Heart left ventricle (tissue), 16 donors: ENCODE data around the gene TMC3. TPM values are rescaled to one million over a fixed set of nuclear protein-coding genes. Genes with fewer than 3 reads are reported as not detected.
A peak's percentile ranks its signal among the peaks of the same experiment; 100 is the strongest.

Experiments used
- ATAC-seq, 4 donors: fragments of 200-7000 bp; cut with Tn5 transposase; one replicate each; pipeline ENCODE4 v1.9.1; 2020 to 2022; ENCODE audit warnings: moderate library complexity in 4 of 4, mild to moderate bottlenecking in 3 of 4, moderate number of reproducible peaks in 1 of 4
- DNase-seq, 5 donors: peaks; one replicate each; pipeline ENCODE4 v3.0.0-alpha.2; 2020
- H3K27ac ChIP-seq, 12 donors: fragments of 200-600 bp; sonication (generic) in 4 of 12; one replicate each; pipeline versions ENCODE4 v1.5.0 to v1.8.0; 2016 to 2022; ENCODE audit warnings: mild to moderate bottlenecking in 2 of 12
- H3K27me3 ChIP-seq, 9 donors: fragments of 200-600 bp; sonication (generic) in 2 of 9; one replicate each; pipeline versions ENCODE4 v1.5.1 to v1.8.0; 2016 to 2022; ENCODE audit warnings: mild to moderate bottlenecking in 3 of 9
- H3K36me3 ChIP-seq, 9 donors: fragments of 200-600 bp; sonication (generic) in 2 of 9; one replicate each; pipeline versions ENCODE4 v1.5.0 to v1.8.0; 2018 to 2022; ENCODE audit warnings: mild to moderate bottlenecking in 2 of 9
- H3K4me1 ChIP-seq, 12 donors: fragments of 200-600 bp; sonication (generic) in 4 of 12; one replicate each; pipeline versions ENCODE4 v1.5.0 to v1.8.0; 2016 to 2022; ENCODE audit warnings: mild to moderate bottlenecking in 3 of 12
- H3K4me3 ChIP-seq, 12 donors: fragments of 200-600 bp; sonication (generic) in 4 of 12; one replicate each; pipeline versions ENCODE4 v1.5.0 to v1.8.0; 2017 to 2022; ENCODE audit warnings: mild to moderate bottlenecking in 9 of 12, moderate library complexity in 4 of 12
- H3K9me3 ChIP-seq, 12 donors: fragments of 200-600 bp; sonication (generic) in 4 of 12; one replicate each; pipeline versions ENCODE4 v1.5.0 to v1.8.0; 2016 to 2022; ENCODE audit warnings: mild to moderate bottlenecking in 1 of 12
- CTCF ChIP-seq, 12 donors: fragments of 200-600 bp; sonication (generic) in 4 of 12; IDR thresholded peaks; one replicate each; pipeline versions ENCODE4 v1.5.0 to v1.8.0; 2018 to 2022; ENCODE audit warnings: antibody characterized with exemption in 12 of 12, mild to moderate bottlenecking in 5 of 12
- POLR2A ChIP-seq, 2 donors: fragments of 450-650 bp; IDR thresholded peaks; one replicate each; pipeline ENCODE4 v1.6.1; 2017; ENCODE audit warnings: antibody characterized with exemption in 2 of 2, mild to moderate bottlenecking in 2 of 2, moderate library complexity in 2 of 2
- WGBS, 4 donors: extraction: QIAGEN DNeasy Blood & Tissue Kit in 2 of 4; methylation state at CpG; one replicate each; pipeline versions ENCODE4 v1.1.5 to v1.1.7; 2013 to 2018; 5-methylcytosine and 5-hydroxymethylcytosine counted together
- intact Hi-C, 10 donors: fragments of 100-400 bp; cut with DNase I; formaldehyde crosslinking; loops; one replicate each; pipeline versions ENCODE4 v1.11.1 to v1.14.2; 2022
- polyA plus RNA-seq, 2 donors: library from polyadenylated mRNA; stranded (reverse); fragments of 200-250 nt; gene quantifications; one replicate each; pipeline ENCODE4 v1.2.3, GENCODE V29; 2013
- total RNA-seq, 9 donors: library from RNA; depleted of rRNA in 2 of 9; stranded (reverse); fragments of >200 nt in 2 of 9; fragmentation: NEBNext Ultra II Directional in 3 of 9; extraction: Animal tissue kit (Norgen Biotek cat#: 25700) in 3 of 9; gene quantifications; one replicate each; pipeline versions ENCODE4 v1.1.0 to v1.2.4, GENCODE V29; 2016 to 2023
- donor health status: ischemic (EF 13 %, LVEDD 7.1; RV severe dilation, severe dysfunction).
- donor health status: healthy with polysubstance abuse.
- donor health status: DM: no; HTN: yes; CAD: no.
- donor health status: DM: no; HTN: no; CAD: no.
- donor health status: ischemic (EF 25% LVEDD 6.9; RV normal size, moderate dysfunction).
- donor health status: ischemic (EF 25% LVEDD 5.7; RV mildly dilated, moderate dysfunction).
- donor health status: healthy.
- donor health status: DM: yes; HTN: yes; CAD: no.
- donor health status: ischemic (EF 35%, LVEDD 5.7; RV mildly dilated, moderate dysfunction).
- donor health status: nonischemic (EF 11% LVEDD 7.7; RV severe dilation, severe dysfunction).
- donor health status: DM: yes; HTN: yes; CAD: no.
- donor health status: PGD.
- donor health status: ischemic (EF 29% LVEDD 5.4; RV normal size, mild dysfunction).
- donor health status: nonischemic (EF 23%, LVEDD 6.1; RV moderate dilation, normal function).

The TMC3 gene
- total and polyA plus RNA-seq, 11 donors, result 0.19 TPM; not detected in 10

GRCh38 chr15:81295486-81296121, 78.4 kb downstream of the TMC3 start:
- DNase-seq, result no peak
- intact Hi-C loops, result no loop called here
- Histone ChIP-seq H3K4me1 (peaks cover 0 to 82% (median 16%) of the 10 kb centered on the region in 12 donors), H3K36me3 (peaks cover 0 to 45% (median 5%) of the 10 kb centered on the region in 9 donors), H3K27ac (peak overlapping the region in 6 of 12 donors; percentile 15 to 93 (median 52)), H3K4me3 (peak overlapping the region in 1 of 12 donors; percentile 65), H3K9me3 (no peaks in the 10 kb centered on the region), H3K27me3 (no peaks in the 10 kb centered on the region)
- TF ChIP-seq POLR2A (IDR thresholded peaks at IDR 0.05) (no peak), CTCF (IDR thresholded peaks at IDR 0.05) (no peak)
- no peak for ATAC-seq
- 52 to 67% (median 63%) methylated on average over 5 of the region's 5 CpGs for WGBS, 4 donors

GRCh38 chr15:81294516-81294880, 79.5 kb downstream of the TMC3 start:
- DNase-seq (no peak), ATAC-seq (no peak)
- peak overlapping the region in 1 of 12 donors; percentile 38 for H3K4me3 ChIP-seq
- intact Hi-C loops, result no loop called here
- H3K9me3 ChIP-seq, result no peaks in the 10 kb centered on the region
- peak overlapping the region in 5 of 12 donors; percentile 19 to 93 (median 42) for H3K27ac ChIP-seq
- no peaks in the 10 kb centered on the region for H3K27me3 ChIP-seq
- H3K4me1 ChIP-seq, result peaks cover 0 to 70% (median 16%) of the 10 kb centered on the region in 12 donors
- WGBS, 4 donors, result 53 to 67% (median 58%) methylated on average over 6 of the region's 6 CpGs
- H3K36me3 ChIP-seq, result peaks cover 0 to 44% (median 2%) of the 10 kb centered on the region in 9 donors
- TF ChIP-seq POLR2A (IDR thresholded peaks at IDR 0.05) (no peak), CTCF (IDR thresholded peaks at IDR 0.05) (no peak)

GRCh38 chr15:81293728-81294515, 80.1 kb downstream of the TMC3 start:
- peak overlapping the region in 5 of 12 donors; percentile 19 to 93 (median 42) for H3K27ac ChIP-seq
- no peak for DNase-seq

More at GRCh38 chr15:81293728-81294515, 80.1 kb downstream of the TMC3 start:
- ATAC-seq, result peak in 2 of 4 donors; percentile 9 to 48
- Histone ChIP-seq H3K4me3 (peak overlapping the region in 1 of 12 donors; percentile 38), H3K4me1 (peaks cover 0 to 65% (median 16%) of the 10 kb centered on the region in 12 donors), H3K9me3 (no peaks in the 10 kb centered on the region), H3K27me3 (no peaks in the 10 kb centered on the region), H3K36me3 (peaks cover 0 to 45% (median 0%) of the 10 kb centered on the region in 9 donors)
- 57 to 68% (median 62%) methylated on average over 9 of the region's 9 CpGs for WGBS, 4 donors
- no peak for TF ChIP-seq POLR2A (IDR thresholded peaks at IDR 0.05)
- TF ChIP-seq CTCF (IDR thresholded peaks at IDR 0.05), result no peak
- intact Hi-C loops, result no loop called here
